Stimulated activated CD8-positive, alpha-beta memory T cell treated with anti-CD3 and anti-CD28 coated beads, Interleukin-7, amount 100 ng/mL, for 4 hours (primary cell): ENCODE data around the gene MYBPH.

Experiments
- DNase-seq, 2 donors: peaks; one replicate each; pipeline ENCODE4 v3.0.0-alpha.2; 2020; ENCODE audit warnings: low read depth in 2 of 2

The MYBPH gene

GRCh38 chr1:203166192-203166940 is 9.3 kb downstream of the MYBPH start:
- no peak for DNase-seq

- no peak for DNase-seq
Observed at GRCh38 chr1:203165800-203166161, 9.8 kb downstream of the MYBPH start.

GRCh38 chr1:203165101-203165799 is 10.4 kb downstream of the MYBPH start:
- no peak for DNase-seq

GRCh38 chr1:203163891-203164635 is 11.6 kb downstream of the MYBPH start:
- no peak for DNase-seq

GRCh38 chr1:203162403-203162802 is 13.2 kb downstream of the MYBPH start:
- DNase-seq = no peak

GRCh38 chr1:203161703-203162102 is 13.9 kb downstream of the MYBPH start:
- DNase-seq = no peak

GRCh38 chr1:203161175-203161574 is 14.5 kb downstream of the MYBPH start:
- no peak for DNase-seq

- DNase-seq = no peak
Observed at GRCh38 chr1:203159844-203160243, 15.8 kb downstream of the MYBPH start.

GRCh38 chr1:203158960-203159665 is 16.5 kb downstream of the MYBPH start:
- DNase-seq = no peak

GRCh38 chr1:203158423-203158822 is 17.2 kb downstream of the MYBPH start:
- DNase-seq = no peak

GRCh38 chr1:203156280-203156679 is 19.3 kb downstream of the MYBPH start:
- no peak for DNase-seq

GRCh38 chr1:203153989-203154821 is 21.4 kb downstream of the MYBPH start:
- DNase-seq = no peak

GRCh38 chr1:203153051-203153988 is 22.3 kb downstream of the MYBPH start:
- DNase-seq = no peak

- no peak for DNase-seq
Observed at GRCh38 chr1:203152158-203153034, 23.2 kb downstream of the MYBPH start.

- DNase-seq = no peak
Observed at GRCh38 chr1:203151362-203152157, 24.1 kb downstream of the MYBPH start.

GRCh38 chr1:203150511-203151297 is 24.9 kb downstream of the MYBPH start:
- DNase-seq = no peak

- no peak for DNase-seq
Observed at GRCh38 chr1:203149188-203149840, 26.3 kb downstream of the MYBPH start.
